K562 (cell line): ENCODE results near the gene STRIP1. TPM values are rescaled to one million over a fixed set of nuclear protein-coding genes. Genes with fewer than 3 reads are reported as not detected.

Experiments
- ATAC-seq: fragments of 200-7000 bp; cut with Tn5 transposase; 3 replicates; pipeline ENCODE4 v1.9.1; 2020; ENCODE audit warnings: moderate library complexity
- BruUV-seq: library from RNA; stranded (reverse); fragments of 400-500 nt; replicated peaks from 2 replicates; lab custom pipeline; 2021; lab: Mats Ljungman, UMichigan
- CTCF ChIA-PET: fragments of 300-600 bp; formaldehyde crosslinking; extraction: SDS; loops from one replicate; lab custom pipeline; 2021; ENCODE audit warnings: low intra/inter-chr PET ratio; lab: Yijun Ruan, JAX
- POLR2A ChIA-PET: fragments of 300-600, 350-650 bp; sonication (Branson Sonifier 250); formaldehyde crosslinking; extraction: SDS; loops from one replicate; lab custom pipeline; 2021; ENCODE audit warnings: antibody characterized with exemption, inconsistent platforms; lab: Yijun Ruan, JAX
- DNase-seq, 4 experiments: peaks; one replicate each; pipeline versions ENCODE4 v3.0.0 to v3.0.0-alpha.2; 2011 to 2018; ENCODE audit warnings: low spot score in 3 of 4, mixed read lengths in 3 of 4; ENCODE audit errors: extremely low read depth in 1 of 4
- FAIRE-seq: peaks from 2 replicates; lab custom pipeline; 2011; peaks lifted over from hg19 to GRCh38; lab: Jason Lieb, UNC
- H2AFZ ChIP-seq: 2 replicates; pipeline ENCODE4 v1.6.0; 2011; ENCODE audit warnings: low read depth, low read length, control low read depth, inconsistent platforms
- H3K27ac ChIP-seq: fragments of 200-600 bp; 3 replicates; pipeline ENCODE4 v1.8.0; 2011; ENCODE audit warnings: low read depth, mild to moderate bottlenecking, control low read depth, inconsistent platforms, low read length, moderate library complexity, mixed read lengths; ENCODE audit errors: extremely low read depth
- H3K27me3 ChIP-seq, 2 experiments: fragments of 300-600 bp in 1 of 2; 2 replicates in 1 of 2; 3 replicates in 1 of 2; pipeline versions ENCODE4 v1.6.0 to v1.8.0; 2011; ENCODE audit warnings: inconsistent platforms in 2 of 2, low read length in 2 of 2, mild to moderate bottlenecking in 1 of 2, mixed read lengths in 1 of 2, moderate library complexity in 1 of 2; ENCODE audit not compliant: control insufficient read depth in 2 of 2, insufficient read depth in 2 of 2
- H3K36me3 ChIP-seq: fragments of 300-600 bp; 3 replicates; pipeline ENCODE4 v1.8.0; 2011; ENCODE audit warnings: mild to moderate bottlenecking, low read length, inconsistent platforms; ENCODE audit not compliant: control insufficient read depth, insufficient read depth
- H3K4me1 ChIP-seq, 2 experiments: fragments of 200-600 bp in 1 of 2; replicated peaks in 1 of 2; 2 replicates in 1 of 2; 3 replicates in 1 of 2; pipeline versions ENCODE4 v1.5.1 to v1.8.0; 2011; ENCODE audit warnings: inconsistent platforms in 2 of 2, low read length in 2 of 2, mild to moderate bottlenecking in 1 of 2, mixed read lengths in 1 of 2, moderate library complexity in 1 of 2; ENCODE audit not compliant: control insufficient read depth in 2 of 2, insufficient read depth in 2 of 2
- H3K4me2 ChIP-seq: 2 replicates; pipeline ENCODE4 v1.6.1; 2011; ENCODE audit warnings: low read length, control low read depth, inconsistent platforms, mixed read lengths; ENCODE audit not compliant: insufficient read depth
- H3K4me3 ChIP-seq: fragments of 200-600 bp; sonication (generic), shearing (Covaris generic); 2 replicates; pipeline ENCODE4 v1.5.1; 2016; ENCODE audit warnings: control low read depth, inconsistent platforms
- H3K79me2 ChIP-seq: fragments of 200-600 bp; 3 replicates; pipeline ENCODE4 v1.8.0; 2011; ENCODE audit warnings: low read length, inconsistent platforms; ENCODE audit not compliant: control insufficient read depth, insufficient read depth
- H3K9ac ChIP-seq, 2 experiments: 2 replicates each; pipeline versions ENCODE4 v1.6.0 to v1.6.1; 2011; ENCODE audit warnings: low read depth in 2 of 2, low read length in 2 of 2, control low read depth in 1 of 2, inconsistent platforms in 1 of 2, mild to moderate bottlenecking in 1 of 2, mixed read lengths in 1 of 2; ENCODE audit not compliant: insufficient read depth in 1 of 2
- H3K9me1 ChIP-seq: one replicate; pipeline ENCODE4 v1.6.0; 2011; ENCODE audit warnings: inconsistent platforms, mild to moderate bottlenecking, low read length, moderate library complexity; ENCODE audit not compliant: control insufficient read depth, insufficient read depth
- H3K9me3 ChIP-seq: replicated peaks from 2 replicates; pipeline ENCODE4 v1.5.1; 2011; ENCODE audit warnings: low read depth, low read length, inconsistent platforms; ENCODE audit not compliant: control insufficient read depth, insufficient read depth
- H4K20me1 ChIP-seq: replicated peaks from 2 replicates; pipeline ENCODE4 v1.6.1; 2011; ENCODE audit warnings: low read length, inconsistent platforms, mixed read lengths; ENCODE audit not compliant: control insufficient read depth, insufficient read depth
- BCOR ChIP-seq: fragments of 450-650 bp; IDR thresholded peaks from 2 replicates; pipeline ENCODE4 v1.6.1; 2016
- BDP1 ChIP-seq: IDR thresholded peaks from 3 replicates; pipeline ENCODE4 v1.6.1; 2011; ENCODE audit not compliant: insufficient read length, insufficient read depth
- C11orf30 ChIP-seq: fragments of 450-650 bp; IDR thresholded peaks from 2 replicates; pipeline ENCODE4 v1.6.1; 2016; ENCODE audit warnings: low read depth, mild to moderate bottlenecking
- CREB1 ChIP-seq, 2 experiments: sonication (generic) in 1 of 2; formaldehyde crosslinking in 1 of 2; IDR thresholded peaks; 2 replicates each; pipeline versions ENCODE4 v1.6.1 to v1.8.0; 2012 to 2022; ENCODE audit warnings: inconsistent platforms in 1 of 2, mild to moderate bottlenecking in 1 of 2, missing genetic modification reagents in 1 of 2, moderate library complexity in 1 of 2
- FIP1L1 ChIP-seq: fragments of 200-400 bp; formaldehyde crosslinking; IDR thresholded peaks from 2 replicates; pipeline ENCODE4 v1.6.1; 2018; ENCODE audit warnings: mild to moderate bottlenecking, low read depth, low read length; ENCODE audit not compliant: poor library complexity, severe bottlenecking
- HMG20B ChIP-seq: fragments of 250-450 bp; sonication (Bioruptor Pico); IDR thresholded peaks from 2 replicates; pipeline ENCODE4 v1.5.0; 2021; ENCODE audit warnings: mild to moderate bottlenecking
- KAT7 ChIP-seq: sonication (generic); formaldehyde crosslinking; IDR thresholded peaks from 2 replicates; pipeline ENCODE4 v1.8.0; 2022; ENCODE audit warnings: missing genetic modification reagents, mild to moderate bottlenecking, borderline replicate concordance
- MAFF ChIP-seq: IDR thresholded peaks from 2 replicates; pipeline ENCODE4 v1.6.1; 2012; ENCODE audit warnings: low read length, improper control_type of control experiment
- MAFG ChIP-seq: fragments of 450-650 bp; conservative IDR thresholded peaks from 2 replicates; pipeline ENCODE4 v1.6.1; 2016; ENCODE audit warnings: missing genetic modification characterization, missing compliant biosample characterization
- MAFK ChIP-seq: IDR thresholded peaks from 2 replicates; pipeline ENCODE4 v1.6.1; 2011; ENCODE audit warnings: low read length, improper control_type of control experiment
- RNF2 ChIP-seq: sonication (generic); IDR thresholded peaks from 2 replicates; pipeline ENCODE4 v1.6.1; 2016
- SMAD4 ChIP-seq: fragments of 250-450 bp; sonication (Bioruptor Pico); conservative IDR thresholded peaks from 2 replicates; pipeline ENCODE4 v1.8.0; 2021; ENCODE audit warnings: inconsistent platforms, mild to moderate bottlenecking, moderate library complexity
- SRF ChIP-seq, 2 experiments: fragments of 250-450, 450-650 bp in 1 of 2; sonication (Bioruptor Pico) in 1 of 2; sonication (generic) in 1 of 2; formaldehyde crosslinking; IDR thresholded peaks; 2 replicates each; pipeline versions ENCODE4 v1.5.0 to v1.5.1; 2020 to 2022; ENCODE audit warnings: mild to moderate bottlenecking in 1 of 2, missing genetic modification reagents in 1 of 2
- ZNF316 ChIP-seq: fragments of 450-650 bp; IDR thresholded peaks from 2 replicates; pipeline ENCODE4 v1.6.1; 2016
- ZNF324 ChIP-seq: fragments of 250-450 bp; sonication (Bioruptor Pico); IDR thresholded peaks from 2 replicates; pipeline ENCODE4 v1.4.0; 2020; ENCODE audit warnings: mild to moderate bottlenecking
- WGBS: fragments of 100-300 bp; shearing (Covaris generic); methylation state at CpG from one replicate; pipeline ENCODE4 v1.1.6; 2016; ENCODE audit warnings: low coverage, mixed read lengths; ENCODE audit not compliant: insufficient coverage; ENCODE audit errors: missing lambda C conversion rate; 5-methylcytosine and 5-hydroxymethylcytosine counted together
- in situ Hi-C: fragments of 300-500 bp; cut with MboI; formaldehyde crosslinking; loops from 4 replicates; pipeline ENCODE4 v1.15.0; 2018; ENCODE audit warnings: inconsistent platforms, mixed read lengths
- intact Hi-C: fragments of 100-400 bp; cut with micrococcal nuclease; formaldehyde crosslinking; loops from 2 replicates; pipeline ENCODE4 v1.14.2; 2022
- polyA plus RNA-seq, 8 experiments: library from polyadenylated mRNA; depleted of rRNA in 4 of 8; stranded (reverse) in 5 of 8; unstranded in 3 of 8; fragments of >200 nt; fragmentation: Nextera tagmentation in 2 of 8; fragmentation: Illumina TruSeq in 1 of 8; extraction: Ambion mirVana in 2 of 8; extraction: Trizol in 1 of 8; gene quantifications; 2 replicates each; pipeline versions ENCODE4 v1.2.1 to v1.2.3, GENCODE V29; 2011 to 2014; ENCODE audit warnings: inconsistent platforms in 1 of 8, missing spikeins in 1 of 8
- total RNA-seq, 7 experiments: library from RNA; depleted of rRNA in 6 of 7; stranded (reverse); fragments of >200 nt in 6 of 7; fragmentation: Illumina TruSeq in 2 of 7; extraction: Trizol in 2 of 7; gene quantifications; 2 replicates each; pipeline versions ENCODE4 v1.2.1 to v1.2.3, GENCODE V29; 2011 to 2021; ENCODE audit warnings: low replicate concordance in 1 of 7
- TF ChIP-seq, protein P1 (sequence below): fragments of 250-450 bp; sonication (Bioruptor Pico); IDR thresholded peaks from 2 replicates; pipeline ENCODE4 v1.5.1; 2021; ENCODE audit warnings: mild to moderate bottlenecking

STRIP1 gene
- total and polyA plus RNA-seq, 9 of the 15 experiments (the other 6 are each of a cell fraction or from before 2014, with no cell fraction given), result 9.9 to 42.3 (median 32.0) TPM

DNA sequence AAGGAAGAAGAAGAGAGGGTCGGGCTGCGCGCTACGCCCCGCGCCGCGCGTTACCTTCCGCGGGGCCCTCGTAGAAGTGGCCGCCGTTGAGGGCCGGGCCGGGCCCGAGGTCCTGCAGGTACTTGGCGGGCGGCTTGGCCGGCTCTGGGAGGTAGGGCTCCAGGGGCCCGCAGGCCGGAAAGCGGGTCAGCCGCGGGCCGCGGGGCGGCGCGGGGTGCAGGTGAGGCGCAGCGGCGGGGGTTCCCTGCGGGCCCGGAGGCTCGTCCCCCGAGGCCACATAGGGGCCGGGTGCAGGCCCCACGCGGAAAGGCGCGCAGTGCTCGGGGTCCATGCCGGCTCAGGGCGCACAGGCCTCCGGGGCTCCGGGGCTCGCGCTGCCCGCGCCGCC, 35.9 kb downstream of the STRIP1 start (continued):
- TF ChIP-seq KAT7 (CRISPR knock-in tag) (no peak), SRF (CRISPR knock-in tag; IDR thresholded peaks at IDR 0.05) (no peak), SMAD4 (CRISPR knock-in tag) (no peak), RNF2 (no peak), FIP1L1 (no peak), ZNF324 (CRISPR knock-in tag) (no peak), BCOR (no peak), HMG20B (no peak)
- TF ChIP-seq, protein P1, sequence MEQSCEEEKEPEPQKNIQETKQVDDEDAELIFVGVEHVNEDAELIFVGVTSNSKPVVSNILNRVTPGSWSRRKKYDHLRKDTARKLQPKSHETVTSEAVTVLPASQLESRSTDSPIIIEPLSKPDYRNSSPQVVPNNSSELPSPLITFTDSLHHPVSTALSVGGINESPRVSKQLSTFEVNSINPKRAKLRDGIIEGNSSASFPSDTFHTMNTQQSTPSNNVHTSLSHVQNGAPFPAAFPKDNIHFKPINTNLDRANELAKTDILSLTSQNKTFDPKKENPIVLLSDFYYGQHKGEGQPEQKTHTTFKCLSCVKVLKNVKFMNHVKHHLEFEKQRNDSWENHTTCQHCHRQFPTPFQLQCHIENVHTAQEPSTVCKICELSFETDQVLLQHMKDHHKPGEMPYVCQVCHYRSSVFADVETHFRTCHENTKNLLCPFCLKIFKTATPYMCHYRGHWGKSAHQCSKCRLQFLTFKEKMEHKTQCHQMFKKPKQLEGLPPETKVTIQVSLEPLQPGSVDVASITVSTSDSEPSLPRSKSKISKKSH (CRISPR knock-in tag), result no peak

DNA sequence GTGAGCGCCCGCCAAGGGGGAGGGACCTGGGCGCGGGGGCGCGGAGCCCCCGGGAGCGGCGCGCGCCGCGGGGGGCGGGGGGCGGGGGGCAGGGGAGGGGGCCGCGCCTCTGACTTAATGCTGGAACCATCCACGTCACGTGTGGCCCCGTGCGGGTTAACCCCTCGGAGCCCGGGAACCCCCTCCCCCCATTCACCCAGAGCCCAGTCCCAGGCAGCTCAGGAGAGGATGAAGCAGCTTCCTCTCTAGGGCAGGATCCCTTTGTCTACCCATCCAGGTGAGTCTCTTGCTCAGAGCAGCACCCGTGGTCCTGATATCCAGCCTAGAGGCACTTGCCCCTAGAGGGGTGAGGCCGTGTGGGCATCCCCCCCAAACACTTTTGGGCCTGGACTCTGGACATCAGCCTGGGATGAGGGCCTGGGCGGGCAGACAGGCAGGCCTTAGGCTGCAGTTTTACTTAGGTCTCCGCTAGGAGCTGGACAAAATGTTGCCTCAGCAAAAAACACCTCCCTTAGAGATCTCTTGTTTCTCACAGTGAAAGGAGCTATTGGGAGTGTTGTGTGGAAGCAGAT, 36.3 kb downstream of the STRIP1 start, which contains the start of gene ALX3:
ALX3 (minus strand) TSS at position 2 of the 572 bp plus-strand sequence. CDS start 60 bp downstream, outside the sequence.
- FAIRE-seq (no peak), ATAC-seq (no peak)
- H3K27ac ChIP-seq, result no peak within 1 kb of the TSS
- H3K9ac ChIP-seq, result 0 out of 4 replicates have a peak within 1 kb of the TSS, but pooled peaks of 1 of the 2 experiments have one; percentile 49
- peaks cover 5% of the 10 kb centered on the region; the same call in 1 of the 2 replicates for H4K20me1 ChIP-seq
- H3K9me1 ChIP-seq, result no peaks in the 10 kb centered on the region
- ChIA-PET POLR2A (interaction anchor here (0.6 to 1.7 kb wide), 6 partner anchors 11 to 130 kb away, joined by 3 to 12 read pairs (median 4); no protein-coding TSS in a partner anchor), CTCF (no interaction called here)
- no peak within 1 kb of the TSS for H3K4me2 ChIP-seq
- intact Hi-C loops, result no loop called here
- no peak within 1 kb of the TSS for H3K4me3 ChIP-seq
- no peak within 1 kb of the TSS for H2AFZ ChIP-seq
- TF ChIP-seq MAFF, result peak; percentile 32; the same call in 1 of the 2 replicates
- no peak for TF ChIP-seq BDP1
- TF ChIP-seq C11orf30, result peak; percentile 62
- 0 out of 2 replicates have a peak, but pooled peaks have one; percentile 36 for TF ChIP-seq MAFK
- no peak for TF ChIP-seq CREB1 (IDR thresholded peaks at IDR 0.05)
- no peak for TF ChIP-seq CREB1 (CRISPR knock-in tag; IDR thresholded peaks at IDR 0.05)
- peak; percentile 79 for TF ChIP-seq ZNF316
- peak; percentile 61; the same call in 1 of the 2 replicates for TF ChIP-seq MAFG (tag)
- TF ChIP-seq, all 486 proteins: peak for 5
- in situ Hi-C loops, result no loop called here
- no TSS peak for BruUV-seq
- DNase-seq, result no peak
- H3K79me2 ChIP-seq, result no peaks in the 10 kb centered on the region
- H3K36me3 ChIP-seq, result no peaks in the 10 kb centered on the region
- H3K27me3 ChIP-seq, result peaks cover 11 to 32% of the 10 kb centered on the region in 2 experiments; a peak in 4 of 5 replicates
- no peaks in the 10 kb centered on the region for H3K9me3 ChIP-seq
- 7% methylated on average over 9 of the region's 27 CpGs for WGBS
- H3K4me1 ChIP-seq, result peaks cover 0 to 8% of the 10 kb centered on the region in 2 experiments; a peak in 1 of 5 replicates
